NCI-H2081 treated with DMSO at 0.1 percent for 48 hours (cell line): ENCODE data around the gene BRINP2.

Experiments used
- DNase-seq: peaks from one replicate; lab custom pipeline; 2025; lab: John Stamatoyannopoulos, UW

Gene BRINP2

DNA sequence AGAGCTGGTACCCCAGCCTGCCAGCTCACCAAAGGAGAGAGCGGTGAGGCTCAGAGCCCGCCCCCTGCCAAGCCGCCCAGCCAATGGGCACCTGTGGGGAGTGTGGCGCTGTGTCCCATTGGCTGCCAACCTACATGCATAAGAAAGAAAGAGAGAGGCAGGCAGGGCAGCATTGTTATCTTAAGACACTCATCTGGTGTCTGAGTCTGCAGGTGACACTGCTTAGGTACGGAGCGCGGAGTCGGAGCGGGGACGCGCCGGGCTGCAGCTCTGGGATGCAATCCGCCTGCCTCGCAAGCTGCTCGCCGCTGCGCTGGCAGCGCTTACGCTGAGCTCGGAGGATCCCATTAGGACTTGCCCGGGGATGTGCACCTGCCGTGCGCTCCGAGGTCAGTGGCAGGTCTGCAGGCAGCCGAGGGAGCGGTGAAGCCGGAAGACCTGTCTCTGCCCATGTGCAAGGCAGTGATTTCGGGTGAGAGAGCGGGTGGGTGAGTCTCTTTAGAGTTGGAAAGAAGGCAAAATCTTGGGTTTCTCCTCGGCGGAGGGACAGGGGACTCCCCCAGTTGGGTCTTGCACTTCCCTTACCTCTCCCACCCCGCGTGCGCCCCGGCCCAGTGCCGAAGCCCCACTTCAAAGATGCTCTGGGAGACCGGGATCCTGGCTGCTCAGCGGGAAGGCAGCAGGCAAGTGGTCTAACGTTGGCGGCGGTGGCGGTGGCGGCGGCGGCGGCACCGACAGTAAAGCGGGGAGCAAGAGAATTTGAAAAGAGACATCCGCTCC, at the start of gene BRINP2:
BRINP2 (plus strand) TSS at position 203 of the 780 bp plus-strand sequence. CDS start 58,919 bp downstream, outside the sequence.
- no peak for DNase-seq

DNA sequence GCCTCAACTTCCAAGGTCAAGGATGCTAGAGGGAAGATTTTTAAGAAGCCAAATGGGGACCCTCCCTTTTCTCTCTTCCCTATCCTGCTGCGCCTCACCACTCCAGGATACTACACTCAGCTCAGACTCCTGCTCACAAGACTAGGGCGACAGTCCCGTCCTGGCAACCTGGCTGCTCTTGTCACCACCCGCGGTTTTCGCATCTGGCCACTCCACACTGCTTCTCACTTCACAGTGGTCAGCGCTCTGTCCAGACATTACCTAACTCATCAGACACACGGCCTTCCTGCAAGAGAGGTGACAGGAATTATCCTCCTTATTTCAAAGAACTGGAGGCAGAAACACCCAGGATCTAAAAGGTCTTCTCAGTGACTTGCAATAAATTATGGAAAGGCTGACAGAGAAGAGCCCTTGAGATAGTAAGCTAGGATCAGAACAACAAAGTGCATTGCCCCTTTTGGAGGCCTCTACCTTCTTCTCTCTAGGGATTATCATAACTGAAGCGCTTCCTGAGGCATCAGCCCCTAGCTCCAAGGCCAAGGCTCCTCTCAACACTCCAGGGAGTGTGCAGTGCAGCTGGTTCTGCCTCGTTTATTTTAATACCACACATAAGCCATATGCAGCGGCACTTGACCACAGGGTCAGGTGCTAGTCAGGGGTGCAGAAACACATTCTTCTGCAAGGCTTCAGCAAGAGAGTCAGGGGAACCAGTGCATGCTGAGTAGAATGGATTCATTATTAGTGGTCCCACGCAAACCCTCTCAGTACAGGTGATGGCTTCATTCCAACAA, 48.1 kb upstream of the BRINP2 start:
- no peak for DNase-seq

GRCh38 chr1:177124577-177125278, 46.0 kb upstream of the BRINP2 start:
- DNase-seq: no peak

GRCh38 chr1:177126267-177126666, 44.5 kb upstream of the BRINP2 start:
- no peak for DNase-seq

- DNase-seq: no peak
Observed at GRCh38 chr1:177128665-177129281, 42.0 kb upstream of the BRINP2 start.

DNA sequence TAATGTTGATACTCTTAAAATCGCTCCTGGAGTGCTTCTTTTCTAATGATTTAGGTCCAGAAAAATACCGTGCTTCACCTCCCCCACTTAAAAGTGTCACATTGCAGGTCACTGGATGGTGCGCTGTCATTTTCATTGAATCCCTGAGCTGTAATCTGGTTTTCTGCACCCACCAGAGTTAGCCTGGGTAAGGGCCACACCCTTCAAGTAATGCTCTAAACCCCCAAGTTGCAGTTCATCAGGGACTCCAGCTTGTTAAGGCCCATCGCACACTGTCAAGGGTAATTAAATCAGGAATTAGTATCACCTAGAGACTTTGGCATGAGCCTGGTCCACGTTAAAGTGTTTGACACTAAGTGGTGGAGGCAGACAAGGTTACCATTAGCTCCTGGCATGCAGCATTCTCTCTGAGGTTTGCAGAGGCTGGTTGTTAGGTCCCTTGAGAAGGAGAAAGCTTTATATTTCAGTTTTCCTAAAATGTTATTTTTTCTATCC, 40.3 kb upstream of the BRINP2 start:
- no peak for DNase-seq

DNA sequence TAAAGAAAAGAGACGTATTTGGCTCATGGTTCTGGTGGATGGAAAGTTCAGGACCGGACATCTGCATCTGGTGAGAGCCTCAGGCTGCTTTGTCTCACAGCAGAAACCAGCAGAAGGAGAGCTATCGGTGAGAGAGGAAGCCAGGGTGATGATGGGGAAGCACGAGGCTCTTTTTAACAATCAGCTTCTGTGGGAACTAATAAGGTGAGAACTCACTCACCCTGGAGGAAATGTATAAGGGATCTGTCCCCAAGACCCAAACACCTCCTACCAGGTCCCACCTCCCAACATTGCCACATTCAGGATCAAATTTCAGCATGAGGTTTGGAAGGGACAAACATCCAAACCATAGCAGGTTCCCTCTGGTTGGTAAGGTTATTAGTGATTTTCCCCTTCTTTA, 39.0 kb upstream of the BRINP2 start:
- DNase-seq: no peak

- no peak for DNase-seq
Observed at GRCh38 chr1:177132141-177132540, 38.6 kb upstream of the BRINP2 start.

GRCh38 chr1:177133977-177134538, 36.7 kb upstream of the BRINP2 start:
- DNase-seq: no peak

- DNase-seq: no peak
Observed at GRCh38 chr1:177135250-177135649, 35.5 kb upstream of the BRINP2 start.

DNA sequence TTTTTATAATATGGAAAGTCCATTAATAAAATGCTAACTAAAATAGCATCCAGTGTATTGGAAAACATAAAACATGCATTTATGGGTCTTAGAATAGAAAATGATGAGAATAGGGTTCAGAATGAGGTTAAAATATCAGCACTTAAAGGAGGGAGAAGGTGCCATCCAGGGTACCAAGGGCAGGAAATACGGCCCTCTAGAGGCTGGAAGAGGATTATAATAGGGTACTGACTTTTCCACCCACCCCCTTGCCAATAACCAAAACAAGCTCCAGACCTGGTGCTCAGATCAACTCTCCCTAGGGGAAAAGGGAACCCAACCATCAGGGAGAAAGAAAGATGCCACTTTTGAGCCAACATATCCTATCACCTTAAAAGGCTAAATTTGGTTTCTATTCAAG, 32.9 kb upstream of the BRINP2 start:
- no peak for DNase-seq

DNA sequence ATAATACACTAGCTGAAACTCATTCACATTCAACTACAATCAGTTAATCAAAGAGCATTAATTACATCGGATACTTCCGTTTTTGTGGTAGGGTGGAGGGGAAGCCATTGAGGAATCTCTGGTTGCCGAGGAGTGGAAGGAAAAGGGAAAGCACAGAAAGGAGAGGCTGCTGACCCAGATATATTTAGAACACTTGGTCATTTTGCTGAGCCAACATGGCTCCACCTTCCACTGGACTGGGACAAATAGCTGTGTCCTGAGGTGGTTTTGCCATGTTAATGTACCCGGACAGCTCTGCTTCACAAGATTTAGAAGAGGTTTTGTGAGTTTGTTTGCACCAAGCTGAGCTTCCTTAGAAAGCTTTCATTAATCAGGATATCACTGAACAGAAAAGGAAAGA, 32.4 kb upstream of the BRINP2 start:
- no peak for DNase-seq

DNA sequence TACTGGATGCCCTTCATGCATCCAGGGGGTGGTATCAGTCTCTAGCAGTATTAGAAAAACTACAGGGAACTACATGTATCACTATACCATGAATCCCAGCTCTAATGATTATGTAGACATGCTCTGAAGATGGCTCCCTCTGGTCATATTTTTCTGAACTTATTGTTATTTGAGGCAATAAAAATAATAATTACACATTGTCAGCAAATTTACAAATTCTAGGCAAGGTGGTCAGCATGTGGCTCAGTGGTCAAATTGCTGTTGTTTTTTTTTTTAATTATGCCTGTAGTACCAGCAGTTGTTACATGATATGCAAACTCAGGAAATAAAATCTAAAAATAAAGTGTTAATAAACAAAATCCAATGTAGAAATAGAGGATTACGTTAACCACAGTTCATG, 28.7 kb upstream of the BRINP2 start:
- no peak for DNase-seq

DNA sequence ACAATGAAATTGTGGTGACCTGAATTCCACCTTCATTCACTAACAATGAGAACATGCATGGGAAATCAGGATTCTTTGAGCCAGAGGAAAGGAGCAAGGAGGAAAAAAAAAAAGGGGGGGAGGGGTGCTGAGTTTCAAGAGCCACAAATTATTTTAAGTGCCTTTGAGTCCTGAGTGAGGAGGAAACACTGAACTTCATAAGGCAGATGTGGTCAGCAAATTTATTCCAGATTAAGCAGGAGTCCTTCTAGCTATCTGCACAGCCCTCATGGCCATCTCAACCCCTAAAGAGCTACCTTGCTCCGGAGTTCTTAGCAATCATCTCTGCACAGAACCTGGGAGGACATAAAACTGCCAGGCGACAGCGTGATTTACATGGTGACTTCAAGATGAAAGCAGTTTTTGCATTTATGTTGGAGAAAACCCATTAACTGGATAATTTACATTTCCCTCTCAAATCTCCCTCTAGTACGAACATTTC, 27.9 kb upstream of the BRINP2 start:
- DNase-seq: no peak

GRCh38 chr1:177145106-177146070, 25.4 kb upstream of the BRINP2 start:
- no peak for DNase-seq

- DNase-seq: no peak
Observed at GRCh38 chr1:177146499-177146898, 24.3 kb upstream of the BRINP2 start.

- no peak for DNase-seq
Observed at GRCh38 chr1:177162243-177162642, 8.5 kb upstream of the BRINP2 start.

DNA sequence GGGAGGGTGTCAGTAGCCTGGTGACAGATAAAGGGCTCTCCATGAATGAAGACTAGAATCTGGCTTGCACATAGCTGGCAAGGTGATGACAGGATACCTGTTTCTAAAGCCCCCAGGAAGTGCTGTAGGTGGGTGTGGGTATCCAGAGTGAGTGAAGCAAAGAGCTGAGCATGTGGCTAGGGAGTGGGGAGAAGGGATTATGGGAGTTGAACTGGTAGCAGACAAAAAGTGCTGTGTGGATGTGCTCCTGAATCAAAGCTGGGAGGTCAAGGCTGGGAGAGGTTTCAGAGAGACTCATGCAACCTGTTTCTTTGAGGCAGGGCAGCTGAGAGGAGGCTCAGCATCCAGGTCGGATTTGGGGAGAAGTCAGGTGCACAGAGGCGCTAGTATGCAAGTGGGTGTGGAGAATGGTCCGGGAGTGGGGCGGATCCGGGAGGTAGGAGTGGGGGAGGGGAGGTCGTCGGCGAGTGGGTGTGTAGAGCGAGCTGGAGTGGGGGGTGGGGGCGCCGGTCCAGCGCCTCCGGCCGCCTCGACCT, 6.8 kb upstream of the BRINP2 start:
- no peak for DNase-seq

GRCh38 chr1:177164380-177165068, 6.2 kb upstream of the BRINP2 start, which contains the start of gene ASTN1:
Gene ASTN1, minus strand, starts transcription at chr1:177164712. Its CDS starts 36 bp downstream, at chr1:177164676.
- no peak for DNase-seq
